CD4-positive, alpha-beta T cell treated with Interleukin-12 subunit alpha and Interleukin-12 subunit beta, for 1 hour (primary cell): ENCODE measurements around the gene BLTP2.
"Not testable (repeated sequence)": the region's sequence is repeated elsewhere in the genome, so short reads cannot be mapped to it uniquely, and the experiment has no call there.

Source experiments
- DNase-seq: peaks from one replicate; pipeline ENCODE4 v3.0.0-alpha.2; 2020

BLTP2 gene

DNA sequence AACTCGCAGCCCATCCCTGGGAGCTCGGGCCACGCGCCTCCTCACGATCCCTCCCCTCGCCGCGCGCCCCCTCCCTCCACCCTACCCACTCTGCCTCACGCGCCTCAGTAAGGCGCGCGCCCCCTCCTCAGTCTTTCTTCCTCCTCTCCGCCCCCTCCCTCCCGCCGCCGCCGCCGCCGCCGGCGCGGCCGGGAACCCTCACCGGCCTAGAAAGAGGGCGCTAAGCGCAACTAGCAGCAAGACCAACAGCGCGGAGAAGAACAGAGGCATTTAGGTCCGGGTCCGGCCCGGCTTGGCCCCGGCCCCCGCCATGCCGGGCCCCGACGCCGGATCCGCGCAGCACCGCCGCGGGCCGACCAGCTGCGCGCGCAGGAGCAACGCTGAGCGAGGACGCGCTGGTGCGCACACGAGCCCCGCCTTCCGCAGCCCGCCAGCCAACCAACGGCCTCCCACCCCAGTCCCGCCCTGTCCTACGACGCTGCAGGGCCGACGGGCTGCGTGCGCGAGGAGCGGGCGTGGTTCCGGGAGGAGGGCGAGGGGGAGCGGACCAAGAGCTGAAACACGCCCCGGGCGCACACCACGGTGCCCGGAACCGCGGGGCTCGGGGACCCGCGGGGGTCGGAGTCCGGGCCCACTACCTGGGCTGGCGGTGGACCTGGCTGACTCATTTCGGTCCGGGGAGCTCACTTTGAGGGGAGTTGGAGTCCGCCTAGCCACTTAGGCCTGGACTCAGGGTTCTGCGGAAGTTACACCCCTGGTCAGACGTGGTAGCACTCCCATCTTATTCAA is at the start of gene BLTP2:
Gene BLTP2, minus strand, starts transcription at position 372 of the 789 bp plus-strand sequence. Its CDS starts 102 bp downstream, at position 270.
- peak; percentile 96 for DNase-seq

DNA sequence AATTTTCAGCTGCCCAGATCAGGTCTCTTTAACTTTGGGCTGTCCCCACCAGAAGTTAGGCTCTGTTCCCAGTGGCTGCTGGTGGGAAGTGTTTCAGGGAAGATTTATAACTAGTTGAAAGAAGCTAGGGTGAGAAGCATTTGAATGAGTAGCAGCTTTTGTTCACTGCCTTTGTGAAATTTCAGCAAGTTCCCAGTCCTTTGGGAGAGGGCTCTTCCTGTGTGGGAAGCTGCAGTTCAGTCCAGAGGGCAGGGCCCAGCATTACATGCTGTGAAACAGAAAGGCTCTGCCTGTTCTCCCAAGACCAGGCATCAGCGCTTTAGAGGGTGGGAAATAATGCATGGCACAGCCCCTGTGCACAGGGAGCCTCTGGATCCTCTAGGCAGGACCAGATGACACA is 48.9 kb upstream of the BLTP2 start:
- DNase-seq: no peak

DNA sequence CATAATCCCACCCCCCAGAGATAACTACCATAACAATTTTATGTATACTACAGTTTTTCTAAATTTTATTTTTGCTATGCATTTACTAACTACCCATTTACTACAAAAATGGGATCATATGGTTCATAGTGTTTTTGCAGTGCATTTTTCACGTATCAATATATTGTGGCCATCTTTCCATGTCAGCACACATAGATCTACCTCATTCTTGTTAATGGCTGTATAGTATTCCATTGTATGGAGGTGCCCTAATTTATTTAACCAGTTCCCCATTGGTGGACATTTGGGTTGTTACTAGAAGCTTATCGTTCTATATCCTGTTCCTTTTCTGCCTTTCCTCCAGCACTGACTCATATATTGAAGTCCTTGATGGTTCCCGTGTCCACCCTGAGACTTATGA is 44.1 kb upstream of the BLTP2 start:
- DNase-seq: no peak

DNA sequence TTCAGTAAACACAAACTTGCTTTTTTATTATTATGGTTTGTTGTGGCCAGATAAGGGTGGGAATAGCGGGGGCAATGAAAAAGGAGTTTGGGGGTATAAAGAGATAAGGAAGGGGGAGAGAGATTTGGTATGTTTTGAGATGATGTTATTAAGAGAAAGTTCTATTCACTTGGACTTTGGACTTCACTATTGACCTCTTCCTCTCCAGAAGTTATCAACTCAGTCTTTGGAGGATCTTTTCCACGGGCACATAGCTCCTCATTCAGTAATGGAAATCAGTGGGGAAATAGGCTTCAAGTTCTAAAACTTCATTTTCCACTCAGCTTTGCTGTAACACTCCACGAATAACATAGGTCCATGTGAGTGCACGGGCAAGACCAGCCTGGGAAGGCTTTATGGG is 43.5 kb upstream of the BLTP2 start:
- DNase-seq: no peak

DNA sequence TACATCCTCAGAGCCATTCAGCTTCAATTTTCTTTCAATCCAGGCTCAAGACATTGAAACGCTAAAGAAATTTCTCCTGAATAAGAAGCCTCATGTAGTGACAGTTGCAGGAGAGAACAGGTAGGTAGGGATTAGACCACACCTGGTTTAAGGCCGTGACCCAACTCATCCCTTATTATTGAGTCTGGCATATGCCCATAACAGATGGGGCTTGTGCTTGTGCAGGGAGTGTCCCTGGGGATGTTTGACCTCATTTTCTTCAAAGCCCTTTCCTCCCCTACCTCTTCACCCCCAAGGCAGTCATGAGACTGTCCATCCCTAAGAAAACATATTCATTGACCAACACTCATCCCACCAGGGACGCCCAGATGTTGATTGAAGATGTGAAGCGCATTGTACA is 41.3 kb upstream of the BLTP2 start:
- DNase-seq: no peak

DNA sequence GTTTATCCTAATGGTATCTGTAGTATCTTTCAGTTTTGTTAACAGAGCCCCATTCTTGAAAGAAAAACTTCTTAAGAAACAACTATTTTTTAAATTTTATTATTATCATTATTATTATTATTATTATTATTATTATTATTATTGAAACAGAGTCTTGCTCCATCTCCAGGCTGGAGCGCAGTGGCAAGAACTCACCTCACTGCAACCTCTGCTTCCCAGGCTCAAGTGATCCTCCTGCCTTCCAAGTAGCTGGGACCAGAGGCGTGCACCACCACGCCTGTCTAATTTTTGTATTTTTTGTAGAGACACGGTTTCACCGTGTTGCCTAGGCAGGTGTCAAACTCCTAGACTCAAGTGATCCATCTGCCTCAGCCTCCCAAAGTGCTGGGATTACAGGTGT is 40.4 kb upstream of the BLTP2 start:
- no peak for DNase-seq

DNA sequence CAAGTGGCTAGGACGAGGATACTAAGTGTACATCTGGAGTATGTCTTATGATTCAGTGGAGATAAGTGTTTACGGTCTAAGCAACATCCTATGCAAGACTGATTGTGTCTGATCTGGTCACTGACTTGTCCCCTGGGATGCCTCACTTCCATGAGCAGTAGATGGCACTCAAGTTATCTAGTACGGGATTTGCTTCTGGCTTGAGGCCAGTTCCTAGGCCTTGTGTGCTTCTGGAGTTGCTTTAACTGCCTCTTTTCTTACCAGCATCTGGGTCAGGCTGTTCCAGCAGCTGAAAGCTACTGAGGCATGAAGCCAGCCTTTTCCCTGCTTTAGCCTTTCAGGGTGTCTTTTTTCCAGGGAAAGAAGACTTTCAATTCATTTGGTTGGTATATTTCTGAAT is 40.0 kb upstream of the BLTP2 start:
- DNase-seq: no peak

DNA sequence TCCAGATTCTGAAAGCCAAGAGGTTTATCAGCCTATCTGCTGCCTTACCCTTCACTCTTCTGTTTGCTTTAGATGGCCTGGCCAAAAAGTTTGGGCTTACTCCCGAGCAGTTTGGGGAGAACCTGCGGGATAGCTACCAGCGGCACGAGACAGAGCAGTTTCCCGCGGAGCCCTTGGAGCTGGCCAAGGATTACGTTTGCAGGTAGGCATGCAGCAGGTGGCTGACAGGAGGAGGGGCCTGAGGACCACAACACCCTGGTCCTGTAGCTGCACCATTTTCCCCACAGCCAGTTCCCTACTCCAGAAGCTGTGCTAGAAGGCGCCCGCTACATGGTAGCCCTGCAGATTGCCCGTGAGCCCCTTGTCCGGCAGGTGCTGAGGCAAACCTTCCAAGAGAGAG is 37.7 kb upstream of the BLTP2 start:
- no peak for DNase-seq

DNA sequence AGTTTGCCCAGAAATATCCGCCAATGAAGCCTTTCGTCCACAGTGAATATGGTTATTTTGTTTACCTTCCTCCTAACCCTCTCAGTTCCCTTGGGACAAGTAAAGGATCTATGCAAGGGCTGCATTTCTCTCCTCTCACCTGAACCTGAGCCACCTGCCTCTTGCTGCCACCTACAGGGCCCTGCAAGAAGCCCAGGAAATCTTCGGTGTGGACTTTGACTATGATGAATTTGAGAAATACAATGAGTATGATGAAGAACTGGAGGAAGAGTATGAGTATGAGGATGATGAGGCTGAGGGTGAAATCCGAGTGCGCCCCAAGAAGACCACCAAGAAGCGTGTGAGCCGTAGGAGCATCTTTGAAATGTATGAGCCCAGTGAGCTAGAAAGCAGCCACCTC is 31.0 kb upstream of the BLTP2 start:
- DNase-seq: no peak

DNA sequence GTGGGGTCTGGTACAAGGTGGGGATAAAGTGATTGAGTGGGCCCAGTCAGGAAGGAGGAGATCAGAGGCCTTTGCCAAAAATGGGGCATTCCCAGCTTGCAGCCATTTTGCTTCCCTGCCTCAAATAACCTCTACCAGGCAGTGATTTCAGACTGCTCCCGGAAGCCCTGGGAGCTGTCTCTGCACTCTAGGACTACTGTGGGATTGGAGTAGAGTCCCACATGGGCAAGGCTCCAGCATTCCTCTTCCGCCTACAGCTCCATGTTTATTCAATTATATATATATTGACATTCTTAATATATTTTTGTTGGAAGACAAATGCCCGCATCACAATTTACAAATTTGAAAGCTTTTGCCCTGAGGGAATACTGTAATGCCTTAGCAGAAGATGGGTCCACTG is 30.5 kb upstream of the BLTP2 start:
- DNase-seq: no peak

DNA sequence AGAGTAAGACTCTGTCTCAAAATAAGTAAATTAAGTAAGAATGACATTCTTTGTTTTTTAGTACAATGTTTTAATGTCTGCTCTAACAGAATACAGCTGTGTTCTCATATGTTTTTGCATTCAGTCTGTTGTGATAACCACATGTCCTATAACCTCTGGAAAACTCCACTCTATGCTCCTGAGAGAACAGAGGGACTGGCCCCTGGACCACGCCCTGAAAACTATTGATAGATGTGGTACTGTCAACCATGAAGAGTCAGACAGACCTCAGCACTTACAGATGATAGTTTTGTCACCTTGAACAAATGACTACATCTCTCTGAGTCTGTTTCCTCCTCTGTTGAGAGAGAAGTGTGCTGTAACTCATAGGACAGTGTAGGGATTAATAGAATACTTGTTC is 25.0 kb upstream of the BLTP2 start:
- no peak for DNase-seq

DNA sequence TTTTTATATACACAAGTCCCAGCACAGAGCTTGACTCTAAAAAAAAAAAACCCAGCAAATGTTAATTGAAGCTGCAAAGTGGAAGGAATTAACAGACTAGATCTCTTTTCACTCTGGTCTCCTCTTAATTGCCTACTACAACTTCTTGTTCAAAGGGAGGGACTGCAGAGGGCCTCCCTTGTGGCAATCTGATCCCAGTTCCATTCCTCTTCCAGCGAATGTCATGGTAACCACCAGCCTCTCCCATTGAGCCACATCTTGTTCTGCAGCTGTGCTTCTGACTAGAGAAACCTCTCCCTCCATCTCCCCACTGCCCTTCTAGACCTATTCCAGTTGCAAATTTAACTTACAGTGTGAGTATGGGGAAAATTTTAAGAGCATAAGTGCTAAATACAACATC is 22.9 kb upstream of the BLTP2 start:
- DNase-seq: no peak

DNA sequence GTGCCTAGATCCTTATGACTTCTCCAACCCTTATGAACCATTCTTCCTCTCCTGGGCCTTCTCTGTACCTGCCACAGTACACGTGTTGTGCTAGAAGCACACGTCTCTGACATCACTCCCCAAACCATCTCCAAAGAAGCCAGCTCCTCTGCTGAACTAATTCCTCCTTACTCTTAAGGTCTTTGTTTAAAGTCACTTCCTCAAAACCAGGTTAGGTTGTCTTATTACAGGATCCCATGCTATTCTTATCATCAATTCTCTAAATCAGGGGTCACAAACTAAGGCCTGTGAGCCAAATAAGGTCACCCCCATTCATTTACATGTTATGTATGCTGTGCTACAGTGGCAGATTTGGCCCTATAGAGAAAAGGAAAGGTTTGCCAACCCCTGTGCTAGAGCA is 21.0 kb upstream of the BLTP2 start:
- DNase-seq: no peak

DNA sequence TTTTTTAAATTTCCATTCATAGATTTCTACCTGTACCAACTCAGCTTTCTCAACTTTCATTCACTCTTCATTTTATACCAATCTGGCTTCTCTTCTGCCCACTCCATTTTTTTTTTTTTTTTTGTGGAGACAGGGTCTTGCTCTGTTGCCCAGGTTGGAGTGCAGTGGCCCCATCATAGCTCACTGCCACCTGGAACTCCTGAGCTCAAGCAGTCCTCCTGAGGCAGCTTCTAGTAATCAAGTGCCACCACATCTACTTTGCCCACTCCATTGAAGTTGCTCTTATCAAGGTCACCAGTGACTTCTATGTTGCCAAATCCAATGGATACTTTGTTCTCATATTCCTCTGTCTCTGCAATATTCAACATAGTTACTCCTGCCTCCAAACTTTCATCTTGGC is 18.8 kb upstream of the BLTP2 start:
- no peak for DNase-seq

DNA sequence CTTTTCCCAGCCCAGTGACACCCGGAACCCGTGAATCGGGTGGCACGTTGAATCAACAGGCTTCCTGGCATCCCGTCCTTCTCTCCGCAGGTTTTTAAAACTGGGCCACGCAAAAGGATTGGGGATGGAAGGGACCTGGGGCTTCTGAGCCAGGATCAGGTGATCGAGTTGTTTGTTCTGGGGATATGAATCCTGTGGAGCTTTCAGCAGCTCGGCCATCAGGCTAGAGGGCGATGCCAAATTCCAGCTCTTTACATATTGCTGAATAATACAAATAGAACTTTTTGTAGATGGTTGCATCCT is 17.5 kb upstream of the BLTP2 start:
- no peak for DNase-seq

DNA sequence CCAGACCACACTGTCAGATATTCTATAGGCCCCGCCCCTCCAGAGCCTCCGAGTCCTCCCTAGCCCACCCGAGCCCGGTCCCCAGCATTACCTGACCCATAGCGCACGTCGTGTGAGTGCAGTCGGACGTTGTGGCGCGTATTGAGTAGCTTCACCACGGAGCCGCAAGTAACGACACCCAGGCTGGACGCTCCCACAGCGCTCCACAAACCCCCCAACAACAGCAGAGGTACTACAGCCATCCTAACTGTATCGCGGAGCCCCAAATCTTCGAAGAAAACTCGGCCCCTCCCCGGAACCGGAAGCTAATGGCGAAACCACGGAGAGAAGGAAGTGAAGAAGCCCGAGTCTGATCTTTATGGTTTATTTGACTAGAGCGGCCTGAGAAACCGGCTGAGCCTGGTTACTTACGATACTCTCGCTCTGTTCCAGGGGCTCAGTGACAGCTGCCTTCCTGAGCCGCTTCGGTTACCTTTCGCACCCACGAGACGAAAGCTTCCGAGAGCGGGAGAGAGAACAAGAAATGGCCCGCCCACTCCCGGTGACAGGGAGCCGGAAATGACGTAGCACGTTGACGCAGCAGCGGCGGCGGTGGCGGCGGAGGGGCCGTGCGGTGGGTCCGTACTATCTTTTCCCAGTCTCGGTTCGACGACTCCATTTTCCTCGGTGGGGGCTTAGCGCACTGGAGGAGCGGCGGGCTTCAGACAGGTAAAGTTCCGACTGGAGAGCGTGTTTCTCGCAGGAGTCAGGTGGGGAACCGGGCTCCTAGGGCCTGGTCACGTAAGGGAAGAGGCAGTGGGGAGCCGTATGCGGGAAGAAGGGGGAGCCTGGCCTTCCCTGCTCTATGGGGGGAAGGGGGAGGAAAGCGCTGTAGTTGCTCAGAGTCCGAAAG is 16.9 kb upstream of the BLTP2 start, which contains the start of the genes SDF2 and SUPT6H:
Gene SDF2, minus strand, starts transcription at position 272 of the 892 bp plus-strand sequence. Its CDS starts 30 bp downstream, at position 242.
Gene SUPT6H, plus strand, starts transcription at position 571 of the 892 bp plus-strand sequence. CDS start 11,197 bp downstream, outside the sequence.
- DNase-seq: peak; percentile 92

DNA sequence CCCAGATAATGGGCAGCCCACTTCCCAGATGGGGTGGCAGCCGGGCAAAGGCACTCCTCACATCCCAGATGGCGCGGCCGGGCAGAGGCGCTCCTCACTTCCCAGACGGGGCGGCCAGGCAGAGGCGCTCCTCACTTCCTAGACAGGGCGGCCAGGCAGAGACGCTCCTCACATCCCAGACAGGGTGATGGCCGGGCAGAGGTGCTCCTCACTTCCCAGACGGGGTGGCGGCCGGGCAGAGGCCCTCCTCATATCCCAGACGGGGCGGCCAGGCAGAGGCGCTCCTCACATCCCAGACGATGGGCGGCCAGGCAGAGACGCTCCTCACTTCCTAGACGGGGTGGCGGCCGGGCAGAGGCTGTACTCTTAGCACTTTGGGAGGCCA is 14.5 kb upstream of the BLTP2 start:
- not testable (repeated sequence) for DNase-seq

DNA sequence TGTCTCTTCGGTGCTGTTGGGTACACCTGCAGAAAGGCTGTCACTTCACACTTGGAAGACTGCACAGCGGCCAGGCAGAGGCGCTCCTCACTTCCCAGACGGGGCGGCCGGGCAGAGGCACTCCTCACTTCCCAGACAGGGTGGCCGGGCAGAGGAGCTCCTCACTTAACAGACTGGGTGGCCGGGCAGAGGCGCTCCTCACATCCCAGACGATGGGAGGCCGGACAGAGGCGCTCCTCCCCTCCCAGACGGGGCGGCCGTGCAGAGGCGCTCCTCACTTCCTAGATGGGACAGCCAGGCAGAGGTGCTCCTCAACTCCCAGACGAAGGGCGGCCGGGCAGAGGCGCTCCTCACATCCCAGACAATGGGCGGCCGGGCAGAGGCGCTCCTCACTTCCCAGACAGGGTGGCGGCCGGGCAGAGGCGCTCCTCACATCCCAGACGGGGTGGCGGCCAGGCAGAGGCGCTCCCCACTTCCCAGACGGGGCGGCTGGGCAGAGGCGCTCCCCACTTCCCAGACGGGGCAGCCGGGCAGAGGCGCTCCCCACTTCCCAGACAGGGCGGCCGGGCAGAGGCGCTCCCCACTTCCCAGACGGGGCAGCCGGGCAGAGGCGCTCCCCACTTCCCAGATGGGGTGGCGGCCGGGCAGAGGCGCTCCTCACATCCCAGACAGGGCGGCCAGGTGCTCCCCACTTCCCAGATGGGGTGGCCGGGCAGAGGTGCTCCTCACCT is 14.0 kb upstream of the BLTP2 start:
- DNase-seq: not testable (repeated sequence)

DNA sequence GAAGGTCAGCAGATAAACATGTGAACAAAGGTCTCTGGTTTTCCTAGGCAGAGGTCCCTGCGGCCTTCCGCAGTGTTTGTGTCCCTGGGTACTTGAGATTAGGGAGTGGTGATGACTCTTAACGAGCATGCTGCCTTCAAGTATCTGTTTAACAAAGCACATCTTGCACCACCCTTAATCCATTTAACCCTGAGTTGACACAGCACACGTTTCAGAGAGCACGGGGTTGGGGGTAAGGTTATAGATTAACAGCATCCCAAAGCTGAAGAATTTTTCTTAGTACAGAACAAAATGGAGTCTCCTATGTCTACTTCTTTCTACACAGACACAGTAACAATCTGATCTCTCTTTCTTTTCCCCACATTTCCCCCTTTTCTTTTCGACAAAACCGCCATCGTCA is 13.4 kb upstream of the BLTP2 start:
- not testable (repeated sequence) for DNase-seq

DNA sequence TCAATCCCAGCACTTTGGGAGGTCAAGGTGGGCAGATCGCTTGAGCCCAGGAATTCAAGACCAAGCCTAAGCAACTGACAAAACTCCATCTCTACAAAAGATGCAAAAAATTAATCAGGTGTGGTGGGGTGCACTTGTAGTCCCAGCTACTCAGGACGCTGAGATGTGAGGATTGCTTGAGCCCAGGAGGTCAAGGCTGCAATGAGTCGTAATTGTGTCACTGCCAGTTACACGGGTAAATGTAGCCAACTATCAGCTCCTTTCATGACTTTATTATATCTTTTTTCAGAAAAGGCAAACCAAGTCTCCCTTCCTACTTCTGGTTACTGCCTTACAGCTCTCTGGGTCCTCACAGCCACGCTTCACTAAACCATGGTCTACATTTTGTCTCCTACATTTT is 12.8 kb upstream of the BLTP2 start:
- DNase-seq: no peak

DNA sequence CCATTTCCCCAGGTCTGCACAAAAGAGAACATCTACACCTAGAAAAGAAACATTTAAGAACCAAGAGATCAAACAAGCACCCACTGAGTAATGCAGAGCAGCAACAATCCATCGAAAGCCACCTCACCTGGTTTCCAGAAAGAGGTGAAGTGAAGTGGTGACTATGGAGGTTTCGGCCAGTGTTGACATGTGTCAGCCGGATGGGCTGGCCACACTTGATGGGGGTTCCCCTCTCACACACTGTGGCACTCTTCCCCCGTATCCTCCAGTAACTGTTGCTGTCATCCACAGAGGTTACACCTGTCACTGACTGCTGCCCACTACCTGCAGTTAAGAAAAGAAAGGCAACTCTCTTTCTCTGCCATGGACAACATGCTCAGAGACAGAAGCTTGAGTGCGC is 10.2 kb upstream of the BLTP2 start:
- DNase-seq: no peak

DNA sequence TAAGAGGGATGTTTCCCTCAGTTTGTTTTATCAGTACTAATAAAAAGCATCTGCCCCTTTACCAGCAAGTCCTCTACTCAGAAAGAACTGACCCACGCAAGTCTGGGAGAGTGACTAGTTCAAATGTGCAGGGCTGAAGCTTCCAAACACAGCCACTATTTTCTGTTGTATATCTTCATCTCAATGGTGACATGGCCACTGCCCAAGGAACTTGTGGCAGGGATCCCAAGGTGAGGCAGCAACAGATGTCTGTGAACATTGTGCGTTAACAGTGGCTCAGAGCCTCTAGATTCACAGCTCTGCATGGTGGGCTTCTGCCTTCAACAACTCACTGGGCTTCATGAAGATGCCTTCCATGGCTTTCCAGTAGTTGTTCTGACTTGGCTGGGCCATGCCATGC is 3.7 kb upstream of the BLTP2 start:
- DNase-seq: no peak

DNA sequence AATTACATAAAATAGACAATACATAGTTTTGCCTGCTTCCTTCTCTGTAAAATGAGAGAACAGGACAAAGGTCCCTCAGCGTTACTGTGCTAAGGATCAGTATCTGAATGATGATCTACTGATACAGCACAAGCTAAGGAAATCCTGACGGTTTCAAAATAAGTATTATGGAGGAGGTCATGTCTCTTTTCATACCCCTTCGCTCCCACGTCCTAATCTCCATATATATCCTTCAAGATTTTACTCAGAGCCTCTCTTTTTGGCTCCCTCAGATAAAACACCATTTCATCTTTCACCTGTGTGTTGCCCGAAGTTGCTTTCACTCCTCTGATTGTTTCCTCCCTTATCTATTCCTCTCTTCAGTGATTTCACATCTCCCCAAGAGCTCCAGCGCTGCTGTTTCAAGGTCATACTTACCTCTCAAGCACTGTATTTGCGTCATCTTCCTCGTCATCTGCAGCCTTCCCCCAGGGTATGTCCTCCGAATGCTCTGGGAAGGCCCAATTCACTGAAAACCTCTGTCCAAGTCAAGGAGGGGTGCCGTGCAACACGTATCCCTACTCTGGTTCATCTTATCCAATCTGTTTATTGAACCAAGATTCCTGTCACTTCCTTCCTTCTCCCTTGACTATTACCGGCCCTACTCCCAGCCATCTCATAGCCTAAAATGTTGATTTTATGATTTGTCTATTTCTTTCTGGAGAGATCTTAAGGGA is 1.2 kb upstream of the BLTP2 start:
- no peak for DNase-seq
